A549 (cell line): Measurements from ENCODE around the gene VWA8. TPM values are rescaled to one million over a fixed set of nuclear protein-coding genes. Genes with fewer than 3 reads are reported as not detected.

ENCODE experiments used
- ATAC-seq, 2 experiments: fragments of 200-7000 bp in 1 of 2; fragments of >200 bp in 1 of 2; cut with Nextera tagmentation in 1 of 2; cut with Tn5 transposase in 1 of 2; 3 replicates each; pipeline versions ENCODE4 v1.8.0 to v1.9.1; 2018 to 2020; ENCODE audit warnings: mild to moderate bottlenecking in 1 of 2, moderate library complexity in 1 of 2
- CTCF ChIA-PET: fragments of 300-600 bp; sonication (Branson Sonifier 250); formaldehyde crosslinking; extraction: SDS; loops from one replicate; lab custom pipeline; 2021; ENCODE audit warnings: antibody characterized with exemption, inconsistent platforms; lab: Yijun Ruan, JAX
- POLR2A ChIA-PET: fragments of 350-600 bp; formaldehyde crosslinking; extraction: SDS; loops from one replicate; lab custom pipeline; 2021; ENCODE audit warnings: antibody characterized with exemption, inconsistent platforms; lab: Yijun Ruan, JAX
- DNase-seq, 2 experiments: peaks; one replicate each; pipeline versions ENCODE4 v3.0.0 to v3.0.0-alpha.2; 2011 to 2016; ENCODE audit warnings: low read depth in 1 of 2, low spot score in 1 of 2
- FAIRE-seq: peaks from 2 replicates; lab custom pipeline; 2011; peaks lifted over from hg19 to GRCh38; lab: Jason Lieb, UNC
- H3K27ac ChIP-seq, 2 experiments: fragments of >200 bp; sonication (Bioruptor Twin); formaldehyde crosslinking; 3 replicates each; pipeline ENCODE4 v1.5.1; 2016 to 2017
- H3K4me1 ChIP-seq: fragments of >200 bp; sonication (Bioruptor Twin); formaldehyde crosslinking; 3 replicates; pipeline ENCODE4 v1.6.1; 2016
- H3K4me2 ChIP-seq: fragments of >200 bp; sonication (Bioruptor Twin); formaldehyde crosslinking; 3 replicates; pipeline ENCODE4 v1.6.1; 2016
- H3K4me3 ChIP-seq: fragments of >200 bp; sonication (Bioruptor Twin); formaldehyde crosslinking; 3 replicates; pipeline ENCODE4 v1.5.1; 2016
- H3K9me3 ChIP-seq: fragments of >200 bp; sonication (Bioruptor Twin); formaldehyde crosslinking; 3 replicates; pipeline ENCODE4 v1.6.1; 2016
- ATOH8 ChIP-seq: fragments of 250-450 bp; sonication (Bioruptor Pico); IDR thresholded peaks from 2 replicates; pipeline ENCODE4 v1.5.0; 2020; ENCODE audit warnings: low read depth, mild to moderate bottlenecking, moderate library complexity
- CBX2 ChIP-seq: fragments of 200-600 bp; sonication (generic); IDR thresholded peaks from 2 replicates; pipeline ENCODE4 v1.6.1; 2016; ENCODE audit warnings: low read depth, mild to moderate bottlenecking, borderline replicate concordance
- E2F6 ChIP-seq: IDR thresholded peaks from 2 replicates; pipeline ENCODE4 v1.6.1; 2012; ENCODE audit warnings: low read depth, borderline replicate concordance
- FOSL2 ChIP-seq, 2 experiments: fragments of 450-650 bp in 1 of 2; fragments of >200 bp in 1 of 2; sonication (Bioruptor Twin) in 1 of 2; formaldehyde crosslinking; IDR thresholded peaks; 2 replicates each; pipeline versions ENCODE4 v1.5.0 to v1.6.1; 2016 to 2020; ENCODE audit warnings: mild to moderate bottlenecking in 1 of 2, moderate library complexity in 1 of 2
- HDAC2 ChIP-seq: fragments of 200-600 bp; sonication (generic); IDR thresholded peaks from 2 replicates; pipeline ENCODE4 v1.6.1; 2016
- HEYL ChIP-seq: fragments of 250-450 bp; sonication (Bioruptor Pico); IDR thresholded peaks from 2 replicates; pipeline ENCODE4 v1.8.0; 2021; ENCODE audit warnings: mild to moderate bottlenecking, moderate library complexity
- JUN ChIP-seq, 2 experiments: fragments of >200 bp; sonication (Bioruptor Twin); formaldehyde crosslinking; IDR thresholded peaks; 2 replicates in 1 of 2; 3 replicates in 1 of 2; pipeline ENCODE4 v1.6.1; 2016 to 2017
- KDM1A ChIP-seq: fragments of 200-600 bp; sonication (generic); IDR thresholded peaks from 2 replicates; pipeline ENCODE4 v1.6.1; 2016; ENCODE audit warnings: low read depth, mild to moderate bottlenecking
- NR3C1 ChIP-seq: fragments of >200 bp; sonication (Bioruptor Twin); formaldehyde crosslinking; IDR thresholded peaks from 3 replicates; pipeline ENCODE4 v1.6.1; 2017
- POLR2A ChIP-seq: IDR thresholded peaks from 2 replicates; pipeline ENCODE4 v1.6.1; 2012; ENCODE audit warnings: mild to moderate bottlenecking, low read length
- RFX5 ChIP-seq: fragments of 450-650 bp; IDR thresholded peaks from 2 replicates; pipeline ENCODE4 v1.7.1; 2014; ENCODE audit warnings: antibody characterized with exemption, mild to moderate bottlenecking, moderate library complexity
- RNF2 ChIP-seq: fragments of 200-600 bp; sonication (generic); IDR thresholded peaks from 2 replicates; pipeline ENCODE4 v1.6.1; 2016; ENCODE audit warnings: low read depth, mild to moderate bottlenecking, antibody characterized with exemption, moderate library complexity, borderline replicate concordance
- SMC3 ChIP-seq: fragments of >200 bp; sonication (Bioruptor Twin); formaldehyde crosslinking; IDR thresholded peaks from 3 replicates; pipeline ENCODE4 v1.6.1; 2018; ENCODE audit warnings: inconsistent platforms
- TP53 ChIP-seq: fragments of 250-450 bp; sonication (Bioruptor Pico); IDR thresholded peaks from 2 replicates; pipeline ENCODE4 v1.5.0; 2021; ENCODE audit warnings: mild to moderate bottlenecking, moderate library complexity
- USF2 ChIP-seq: fragments of 450-650 bp; IDR thresholded peaks from 2 replicates; pipeline ENCODE4 v1.6.1; 2014; ENCODE audit warnings: antibody characterized with exemption
- ZNF302 ChIP-seq: fragments of 250-450 bp; sonication (Bioruptor Pico); IDR thresholded peaks from 2 replicates; pipeline ENCODE4 v1.9.0; 2021; ENCODE audit warnings: inconsistent platforms, mild to moderate bottlenecking, moderate library complexity
- ZSCAN20 ChIP-seq: fragments of 250-450 bp; sonication (Bioruptor Pico); IDR thresholded peaks from 2 replicates; pipeline ENCODE4 v1.8.0; 2022; ENCODE audit warnings: mild to moderate bottlenecking, moderate library complexity
- WGBS: methylation state at CpG from one replicate; pipeline ENCODE4 v1.1.6; 2017; ENCODE audit errors: missing lambda C conversion rate; 5-methylcytosine and 5-hydroxymethylcytosine counted together
- polyA plus RNA-seq, 4 experiments: library from polyadenylated mRNA; depleted of rRNA in 3 of 4; stranded (reverse); fragments of >200 nt; fragmentation: RNase III in 1 of 4; extraction: RNeasy Plus Mini Kit Qiagen cat#74134 plus additional on column Dnase treatment in 1 of 4; gene quantifications; 2 replicates in 3 of 4; 3 replicates in 1 of 4; pipeline ENCODE4 v1.2.3, GENCODE V29; 2011 to 2017

Gene VWA8
- polyA plus RNA-seq, 2 of the 4 experiments (the other 2 are of a cell fraction): 6.4 to 15.3 TPM

DNA sequence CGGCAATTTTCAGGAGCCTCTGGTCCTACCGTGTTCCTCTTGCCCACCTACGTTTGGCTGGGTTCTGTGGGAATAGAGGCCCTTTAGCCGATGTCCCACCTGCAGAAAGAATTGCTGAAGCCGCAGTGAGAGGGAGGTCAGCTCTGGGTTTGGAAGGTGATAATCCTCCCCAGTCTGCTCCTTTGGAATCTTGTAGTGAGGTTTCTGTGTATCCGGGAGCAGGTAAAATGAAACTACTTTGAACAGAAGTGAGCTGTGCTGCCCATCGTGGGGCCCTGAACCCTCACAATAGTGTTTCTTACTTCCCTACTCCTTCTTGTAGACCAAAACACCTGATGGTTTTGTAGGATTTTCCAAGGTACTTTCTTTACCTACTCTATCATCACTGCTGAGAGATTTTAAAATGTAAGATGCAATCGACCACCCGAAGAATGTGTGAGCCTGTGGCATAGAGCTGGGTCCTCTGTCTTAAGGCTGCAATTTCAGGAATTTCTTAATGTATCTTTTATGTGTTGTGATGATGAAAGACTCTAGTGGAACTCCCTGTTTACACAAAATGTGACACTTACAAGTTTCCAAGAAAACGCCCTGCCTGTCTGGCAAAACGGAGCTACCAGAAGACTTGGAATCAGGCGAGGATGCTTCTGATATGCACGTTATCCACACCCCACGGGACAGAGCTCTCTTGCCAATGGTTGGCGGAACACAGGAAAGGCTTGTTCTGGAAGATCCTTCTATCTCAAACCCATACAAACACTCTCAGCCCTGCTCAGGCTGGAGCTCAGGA, 427.4 kb downstream of the VWA8 start:
- Histone ChIP-seq H3K4me2 (no peak overlapping the region), H3K9me3 (no peaks in the 10 kb centered on the region), H3K4me1 (no peaks in the 10 kb centered on the region), H3K4me3 (no peak overlapping the region), H3K27ac (no peak overlapping the region)
- FAIRE-seq (no peak), ATAC-seq (no peak), DNase-seq (no peak)
- ChIA-PET CTCF (interaction anchor here (1.0 kb wide), 2 partner anchors 62 to 115 kb away, joined by 3 read pairs; no protein-coding TSS in a partner anchor), POLR2A (no interaction called here)
- no peak for TF ChIP-seq POLR2A
- TF ChIP-seq ZSCAN20 (CRISPR knock-in tag): no peak
- no peak for TF ChIP-seq HEYL
- 68% methylated on average over 11 of the region's 15 CpGs for WGBS

- Histone ChIP-seq H3K4me2 (no peak overlapping the region), H3K27ac (no peak overlapping the region), H3K4me1 (no peaks in the 10 kb centered on the region), H3K4me3 (no peak overlapping the region), H3K9me3 (no peaks in the 10 kb centered on the region)
- ATAC-seq (no peak), DNase-seq (no peak), FAIRE-seq (no peak)
- ChIA-PET CTCF (interaction anchor here (0.7 to 1.3 kb wide), 2 partner anchors 36 to 68 kb away, joined by 4 read pairs; no protein-coding TSS in a partner anchor), POLR2A (no interaction called here)
- TF ChIP-seq ATOH8 (CRISPR knock-in tag): no peak
- TF ChIP-seq CBX2: no peak
- TF ChIP-seq KDM1A: no peak
- WGBS: 49% methylated on average over 3 of the region's 3 CpGs
Measured at GRCh38 chr13:41528021-41528420, 432.9 kb downstream of the VWA8 start.

DNA sequence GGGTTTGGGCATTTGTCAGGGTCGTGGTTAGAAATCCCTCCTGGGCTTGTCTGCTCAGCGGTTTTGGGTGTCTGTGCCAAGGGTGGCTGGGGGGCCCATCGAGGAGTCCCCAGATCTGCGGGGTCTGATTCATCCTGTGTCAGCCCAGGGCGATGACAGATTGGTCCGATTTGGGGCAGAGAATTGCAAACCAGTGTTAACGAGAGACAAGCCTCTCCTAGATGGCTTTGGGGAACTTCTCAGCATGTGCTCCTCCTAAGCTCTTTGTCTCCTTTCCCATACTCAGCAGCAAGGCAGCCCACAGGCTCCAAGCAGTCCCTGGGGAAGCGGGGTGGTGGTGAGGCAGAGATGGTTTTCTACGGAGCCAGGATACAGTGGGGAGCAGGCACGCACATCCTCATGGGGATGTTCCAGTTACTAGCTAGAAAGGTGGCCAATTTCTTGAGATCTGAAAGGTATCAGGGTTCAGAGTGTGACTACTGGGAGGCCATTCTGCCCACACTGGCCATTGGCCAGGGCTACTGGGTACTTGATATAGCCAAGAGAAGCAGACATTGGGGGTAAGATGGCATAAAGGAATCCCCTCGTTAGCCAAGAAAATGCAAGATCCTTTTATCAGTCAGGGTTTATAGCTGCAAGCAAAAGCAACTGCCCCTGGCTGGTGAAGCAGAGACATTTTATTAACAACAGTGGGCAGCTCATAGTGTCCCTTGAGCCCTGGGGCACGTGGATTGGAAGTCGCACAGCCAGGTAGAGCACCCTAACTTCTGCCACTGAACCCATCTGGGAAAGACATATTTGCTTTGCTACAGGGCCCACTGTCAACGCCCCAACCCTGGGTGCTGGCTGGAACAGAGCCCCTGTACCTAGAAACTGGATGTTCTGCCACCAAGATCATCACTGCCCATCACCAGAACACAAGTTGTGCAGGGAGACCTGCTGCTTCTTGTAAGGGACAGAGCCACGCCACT, 440.0 kb downstream of the VWA8 start:
- Histone ChIP-seq H3K4me3 (no peak overlapping the region), H3K4me1 (no peaks in the 10 kb centered on the region), H3K4me2 (no peak overlapping the region)
- ATAC-seq (no peak), DNase-seq (no peak), FAIRE-seq (no peak)
- POLR2A ChIA-PET: no interaction called here
- WGBS: 48% methylated on average over 15 of the region's 15 CpGs
- CTCF ChIA-PET: no interaction called here
- TF ChIP-seq E2F6 (no peak), ZNF302 (no peak), SMC3 (no peak), ATOH8 (CRISPR knock-in tag) (no peak), JUN (IDR thresholded peaks at IDR 0.05) (no peak), POLR2A (no peak), TP53 (no peak), RFX5 (no peak), CBX2 (no peak), USF2 (no peak), HDAC2 (no peak), FOSL2 (IDR thresholded peaks at IDR 0.05) (no peak), FOSL2 (CRISPR knock-in tag; IDR thresholded peaks at IDR 0.05) (no peak), RNF2 (no peak), NR3C1 (no peak)
- TF ChIP-seq, all 56 proteins: peak for 0
- Histone ChIP-seq H3K9me3 (no peaks in the 10 kb centered on the region), H3K27ac (no peak overlapping the region)
